Upper lobe of right lung (tissue), 1 donor: Measurements from ENCODE around the gene H3-3A. TPM values are rescaled to one million over a fixed set of nuclear protein-coding genes. Genes with fewer than 3 reads are reported as not detected.

Source experiments
- ATAC-seq: fragments of 200-7000 bp; cut with Tn5 transposase; one replicate; pipeline ENCODE4 v1.9.1; 2020; ENCODE audit warnings: mild to moderate bottlenecking, moderate library complexity
- DNase-seq: peaks from one replicate; pipeline ENCODE4 v3.0.0-alpha.2; 2020
- H3K27ac ChIP-seq: fragments of 200-600 bp; one replicate; pipeline ENCODE4 v1.8.0; 2022
- H3K27me3 ChIP-seq: fragments of 200-600 bp; one replicate; pipeline ENCODE4 v1.8.0; 2022; ENCODE audit warnings: mild to moderate bottlenecking
- H3K36me3 ChIP-seq: fragments of 200-600 bp; one replicate; pipeline ENCODE4 v1.8.0; 2022
- H3K4me1 ChIP-seq: fragments of 200-600 bp; one replicate; pipeline ENCODE4 v1.8.0; 2022
- H3K4me3 ChIP-seq: fragments of 200-600 bp; one replicate; pipeline ENCODE4 v1.8.0; 2022; ENCODE audit warnings: mild to moderate bottlenecking
- H3K9me3 ChIP-seq: fragments of 200-600 bp; one replicate; pipeline ENCODE4 v1.8.0; 2022
- CTCF ChIP-seq: fragments of 200-600 bp; IDR thresholded peaks from one replicate; pipeline ENCODE4 v1.8.0; 2022; ENCODE audit warnings: antibody characterized with exemption
- intact Hi-C: fragments of 100-400 bp; cut with DNase I; formaldehyde crosslinking; loops from one replicate; pipeline ENCODE4 v1.11.0; 2022
- total RNA-seq: library from RNA; stranded (reverse); fragmentation: NEBNext Ultra II Directional; extraction: Animal tissue kit (Norgen Biotek cat#: 25700); gene quantifications from one replicate; pipeline ENCODE4 v1.2.1, GENCODE V29; 2021
- donor health status: DM: no; HTN: yes; CAD: no; lungs with severe emphysema.

The H3-3A gene
- total RNA-seq, 1 donor from 2014 or later: 435 TPM

DNA sequence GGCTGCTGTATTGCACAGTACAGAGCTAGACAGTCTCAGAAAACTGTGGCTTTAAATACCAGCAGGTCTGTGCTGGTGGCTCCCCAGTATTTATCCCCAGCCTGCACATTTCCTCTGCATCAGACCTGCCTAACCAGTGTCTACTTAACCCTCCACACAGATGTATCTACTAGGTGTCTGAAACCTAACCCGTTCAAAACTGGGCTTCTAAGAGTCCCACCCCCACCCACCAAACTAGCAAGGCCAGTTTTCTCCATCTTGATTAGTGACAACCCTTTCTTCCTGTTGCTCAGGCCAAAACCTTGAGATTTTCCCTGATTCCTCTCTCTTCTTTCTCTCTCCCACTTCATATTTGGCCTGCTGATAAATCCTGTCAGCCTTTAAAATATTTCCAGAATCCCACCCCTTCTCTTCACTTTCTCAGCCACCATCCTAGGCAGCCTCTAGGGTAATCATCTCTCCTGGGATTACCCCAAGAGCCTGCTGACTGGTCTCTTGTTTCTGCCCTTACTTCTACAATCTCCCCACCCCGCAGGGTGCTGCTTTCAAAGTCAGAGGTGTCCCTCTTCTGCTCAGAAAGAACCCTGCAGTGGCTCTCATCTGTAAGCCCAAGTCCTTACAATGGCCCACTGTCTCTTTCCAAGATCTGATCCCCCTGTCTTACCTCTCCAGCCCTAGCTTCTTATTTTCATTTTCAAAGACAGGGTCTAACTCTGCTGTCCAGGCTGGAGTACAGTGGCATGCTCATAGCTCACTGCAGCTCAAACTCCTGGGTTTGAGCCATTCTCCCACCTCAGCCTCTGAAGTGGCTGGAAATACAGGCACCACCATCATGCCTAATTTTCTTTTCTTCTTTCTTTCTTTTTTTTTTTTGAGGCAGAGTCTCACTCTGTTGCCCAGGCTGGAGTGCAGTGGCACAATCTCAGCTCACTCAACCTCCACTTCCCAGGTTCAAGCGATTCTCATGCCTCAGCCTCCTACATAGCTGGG, 45.2 kb downstream of the H3-3A start:
- H3K9me3 ChIP-seq: no peaks in the 10 kb centered on the region
- peaks cover 20% of the 10 kb centered on the region for H3K4me1 ChIP-seq
- no peak for TF ChIP-seq CTCF
- H3K27me3 ChIP-seq: no peaks in the 10 kb centered on the region
- intact Hi-C loops: no loop called here
- H3K27ac ChIP-seq: peak overlapping the region; percentile 91
- no peak overlapping the region for H3K4me3 ChIP-seq
- ATAC-seq (no peak), DNase-seq (no peak)
- no peaks in the 10 kb centered on the region for H3K36me3 ChIP-seq

GRCh38 chr1:226108935-226109828, 46.7 kb downstream of the H3-3A start:
- peaks cover 20% of the 10 kb centered on the region for H3K4me1 ChIP-seq
- intact Hi-C loops: no loop called here
- no peak for DNase-seq

GRCh38 chr1:226109829-226110248, 47.3 kb downstream of the H3-3A start:
- intact Hi-C loops: no loop called here
- no peaks in the 10 kb centered on the region for H3K36me3 ChIP-seq
- H3K27me3 ChIP-seq: no peaks in the 10 kb centered on the region
- no peaks in the 10 kb centered on the region for H3K9me3 ChIP-seq
- peak overlapping the region; percentile 81 for H3K4me3 ChIP-seq
- H3K27ac ChIP-seq: peak overlapping the region; percentile 98
- DNase-seq (peak; percentile 95), ATAC-seq (peak; percentile 91)
- no peak for TF ChIP-seq CTCF
- H3K4me1 ChIP-seq: peaks cover 20% of the 10 kb centered on the region

More at GRCh38 chr1:226108935-226109828, 46.7 kb downstream of the H3-3A start:
- peak; percentile 25 for TF ChIP-seq CTCF
- no peaks in the 10 kb centered on the region for H3K9me3 ChIP-seq
- H3K27me3 ChIP-seq: no peaks in the 10 kb centered on the region
- peak overlapping the region; percentile 81 for H3K4me3 ChIP-seq
- H3K27ac ChIP-seq: peak overlapping the region; percentile 91
- ATAC-seq: peak; percentile 50
- H3K36me3 ChIP-seq: no peaks in the 10 kb centered on the region

DNA sequence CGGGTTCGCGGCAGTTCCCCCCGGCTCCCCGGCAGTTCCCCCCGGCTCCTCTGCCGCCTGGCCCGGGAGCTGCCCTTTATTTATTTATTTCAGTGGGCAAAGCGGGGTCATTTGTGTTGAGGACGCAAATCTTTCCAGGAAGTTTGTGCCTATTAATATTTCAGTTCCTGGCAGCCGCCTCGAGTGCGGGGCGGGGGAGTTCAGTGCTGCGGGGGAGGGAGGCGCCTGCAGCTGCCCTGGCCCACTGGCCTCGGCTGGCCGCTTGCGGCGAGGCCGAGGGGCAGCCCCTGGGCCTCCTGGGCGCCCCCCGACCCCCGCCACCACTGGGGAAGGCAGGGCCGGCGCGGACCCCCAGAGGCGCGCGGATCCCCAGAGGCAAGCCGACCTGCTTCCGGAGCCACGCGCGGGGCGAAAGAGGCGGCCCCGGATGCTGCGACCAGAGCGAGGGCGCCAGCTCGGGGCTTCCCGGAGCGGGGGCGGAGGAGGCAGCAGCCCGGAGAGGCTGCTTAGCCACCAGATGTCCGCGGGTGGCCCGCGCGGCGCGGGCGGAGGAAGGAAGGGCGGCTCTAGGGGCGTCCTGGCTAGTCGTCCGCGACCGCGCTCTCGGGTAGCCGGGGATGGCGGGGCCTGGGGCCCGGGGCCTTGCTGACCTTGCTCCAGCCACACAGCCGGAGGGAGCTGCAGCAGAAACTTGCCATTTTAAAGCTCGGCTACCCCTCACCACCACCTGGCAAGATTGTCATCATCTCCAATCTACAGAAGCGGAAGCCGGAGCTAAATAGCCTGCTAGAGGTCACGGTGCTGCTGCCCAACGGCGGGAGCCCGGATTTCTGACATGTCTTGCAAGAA, 48.0 kb downstream of the H3-3A start:
- H3K27me3 ChIP-seq: no peaks in the 10 kb centered on the region
- peaks cover 20% of the 10 kb centered on the region for H3K4me1 ChIP-seq
- TF ChIP-seq CTCF: no peak
- H3K4me3 ChIP-seq: peak overlapping the region; percentile 81
- peak; percentile 89 for DNase-seq
- peak overlapping the region; percentile 98 for H3K27ac ChIP-seq
- H3K9me3 ChIP-seq: no peaks in the 10 kb centered on the region
- intact Hi-C loops: no loop called here
- peak; percentile 79 for ATAC-seq
- H3K36me3 ChIP-seq: no peaks in the 10 kb centered on the region
